ENCODE measurements around the gene STK11.

Gene STK11

DNA sequence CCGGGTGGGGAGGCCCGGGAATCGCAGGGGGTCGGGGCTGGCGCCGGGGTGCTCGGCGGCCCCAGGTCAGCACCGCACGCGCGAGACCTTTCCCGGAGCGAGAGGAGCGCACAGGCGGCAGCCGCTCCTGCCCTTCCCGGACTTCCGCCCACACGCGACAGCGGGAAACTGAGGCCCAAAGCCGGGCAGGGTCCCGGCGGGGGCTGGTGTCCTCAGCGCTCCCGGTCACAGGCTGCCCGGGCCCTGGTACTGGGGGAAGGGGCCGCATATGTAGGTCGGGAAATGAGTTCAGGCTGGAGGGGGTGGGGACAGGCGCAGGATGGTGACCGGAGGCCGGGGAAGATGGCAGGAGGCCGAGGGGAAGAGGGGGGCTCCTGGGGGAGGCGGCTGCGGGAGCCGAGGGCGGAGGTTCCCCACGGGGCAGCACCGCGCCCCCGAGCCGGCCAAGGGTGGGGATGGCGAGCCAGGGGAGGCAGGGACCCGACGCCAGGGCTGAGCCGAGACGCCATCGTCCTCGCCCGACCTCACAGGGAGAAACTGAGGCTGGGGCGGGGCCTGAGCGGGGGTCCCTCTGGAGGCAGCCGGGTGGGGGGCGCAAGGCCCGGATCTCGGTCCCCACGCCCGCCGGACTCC, 31.6 kb downstream of the STK11 start:
- peak overlapping the region; percentile 100 for H3K27ac ChIP-seq
- no peak for DNase-seq (ENCODE audit: low spot score)
- ChIA-PET CTCF (interaction anchor here (0.5 kb wide), 1 partner anchor 55 kb away, joined by 4 read pairs; no protein-coding TSS in a partner anchor), POLR2A (ENCODE audit: low non-redundant PET) (no interaction called here)
- no peak for TF ChIP-seq CTCF (conservative IDR thresholded peaks at IDR 0.05; ENCODE audit: low read depth)

GRCh38 chr19:1237754-1238368, 32.3 kb downstream of the STK11 start, which contains the start of gene CBARP:
Gene CBARP (minus strand): TSS chr19:1238005. CDS start chr19:1236100, 1,905 bp downstream.
- peak within 1 kb of the TSS; percentile 100 for H3K27ac ChIP-seq
- CTCF ChIA-PET: interaction anchor here (1.0 to 1.5 kb wide), 2 partner anchors 14 to 138 kb away, joined by 4 to 5 read pairs; no protein-coding TSS in a partner anchor
- DNase-seq (ENCODE audit: low spot score): no peak
- TF ChIP-seq CTCF (conservative IDR thresholded peaks at IDR 0.05; ENCODE audit: low read depth): no peak
- POLR2A ChIA-PET (ENCODE audit: low non-redundant PET): interaction anchor here (0.5 kb wide), 1 partner anchor 9 kb away, joined by 6 read pairs; no protein-coding TSS in a partner anchor

DNA sequence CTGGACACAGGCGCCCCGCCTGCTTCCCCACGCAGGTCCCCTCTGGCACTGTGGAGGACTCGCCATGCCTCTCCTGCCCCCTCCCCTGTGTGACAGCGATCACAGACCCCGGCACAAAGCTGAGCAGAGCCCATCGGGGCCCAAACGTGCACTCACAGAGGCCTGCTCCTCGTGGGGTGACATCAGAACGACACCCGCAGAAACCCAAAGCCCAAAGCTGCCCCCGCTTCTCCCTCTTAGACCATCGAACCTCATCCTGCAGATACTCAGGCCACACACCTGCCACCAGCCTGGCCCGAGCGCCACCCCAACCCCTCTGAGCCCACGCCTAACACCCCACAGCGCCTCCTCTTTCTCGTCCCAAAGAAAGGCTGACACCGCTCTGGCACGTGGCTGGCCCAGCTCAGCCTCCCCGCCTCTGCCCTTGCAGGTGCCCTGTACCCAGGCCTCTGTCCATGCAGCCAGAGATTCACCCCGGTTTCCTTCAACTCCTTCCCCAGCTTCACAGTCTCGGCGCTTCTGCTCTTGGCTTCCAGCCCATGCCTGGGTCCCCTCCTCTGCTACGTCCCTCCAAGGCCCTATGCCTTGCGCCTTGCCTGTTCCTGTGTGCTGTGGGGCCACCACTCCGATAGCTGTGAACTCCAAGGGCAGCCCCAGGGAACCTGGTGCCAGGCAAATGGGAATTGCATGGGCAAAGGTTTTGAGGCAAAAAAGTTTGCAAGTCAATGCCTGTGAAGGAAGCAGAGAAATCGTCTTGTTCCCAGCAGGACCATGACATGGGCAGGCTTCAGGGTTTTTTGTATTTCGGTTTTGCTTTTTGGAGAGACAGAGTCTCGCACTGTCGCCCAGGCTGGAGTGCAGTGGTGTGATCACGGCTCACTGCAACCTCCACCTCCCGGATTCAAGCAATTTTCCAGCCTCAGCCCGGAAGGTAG, 33.1 kb downstream of the STK11 start:
- peak overlapping the region; percentile 100 for H3K27ac ChIP-seq
- ChIA-PET POLR2A (ENCODE audit: low non-redundant PET) (interaction anchor here (0.5 to 0.7 kb wide), 2 partner anchors 8 to 31 kb away, joined by 3 to 6 read pairs; no protein-coding TSS in a partner anchor), CTCF (interaction anchor here (0.5 to 1.5 kb wide), 5 partner anchors 15 to 375 kb away, joined by 3 to 5 read pairs (median 3); no protein-coding TSS in a partner anchor)
- DNase-seq (ENCODE audit: low spot score): no peak
- TF ChIP-seq CTCF (conservative IDR thresholded peaks at IDR 0.05; ENCODE audit: low read depth): no peak

DNA sequence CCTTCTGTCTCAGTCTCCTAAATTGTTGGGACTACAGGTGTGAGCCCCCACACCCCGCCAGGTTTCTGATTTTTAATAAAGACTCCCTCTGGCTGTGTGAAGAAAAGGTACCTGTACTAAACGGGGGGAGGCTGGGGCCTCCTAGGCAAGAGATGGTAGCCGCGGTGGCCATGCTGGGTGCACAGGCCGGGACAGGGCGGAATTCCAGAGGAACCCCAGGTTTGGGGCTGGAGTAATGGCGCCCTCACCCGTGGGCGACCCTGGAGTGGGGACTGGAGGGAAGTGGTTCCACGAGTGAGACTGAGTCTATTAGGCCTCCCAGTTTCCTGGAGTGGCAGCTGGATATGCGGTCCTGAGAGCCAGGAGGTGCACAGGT, 33.8 kb downstream of the STK11 start:
- H3K27ac ChIP-seq: peak overlapping the region; percentile 100
- ChIA-PET POLR2A (ENCODE audit: low non-redundant PET) (interaction anchor here (0.7 kb wide), 1 partner anchor 30 kb away, joined by 3 read pairs; no protein-coding TSS in a partner anchor), CTCF (interaction anchor here (0.7 to 1.5 kb wide), 2 partner anchors 16 to 71 kb away, joined by 3 to 5 read pairs; no protein-coding TSS in a partner anchor)
- no peak for DNase-seq (ENCODE audit: low spot score)
- no peak for TF ChIP-seq CTCF (conservative IDR thresholded peaks at IDR 0.05; ENCODE audit: low read depth)

- CTCF ChIA-PET: interaction anchor here (0.6 to 1.6 kb wide), 6 partner anchors 8 to 127 kb away, joined by 3 to 5 read pairs (median 4); no protein-coding TSS in a partner anchor
Observed at GRCh38 chr19:1239796-1240737, 34.5 kb downstream of the STK11 start.

More at GRCh38 chr19:1239796-1240737, 34.5 kb downstream of the STK11 start:
- peak; percentile 87 for DNase-seq (ENCODE audit: low spot score)
- TF ChIP-seq CTCF (conservative IDR thresholded peaks at IDR 0.05; ENCODE audit: low read depth): peak; percentile 91
- POLR2A ChIA-PET (ENCODE audit: low non-redundant PET): interaction anchor here (0.6 kb wide), 1 partner anchor 53 kb away, joined by 3 read pairs; no protein-coding TSS in a partner anchor
- peak overlapping the region; percentile 100 for H3K27ac ChIP-seq

Measured in RWPE1 (cell line).